Upper lobe of left lung (tissue), 6 donors: Measurements from ENCODE around the gene TMEFF1. TPM values are rescaled to one million over a fixed set of nuclear protein-coding genes. Genes with fewer than 3 reads are reported as not detected.
"Not testable (repeated sequence)": the region's sequence is repeated elsewhere in the genome, so short reads cannot be mapped to it uniquely, and the experiment has no call there.

Experiments used
- ATAC-seq, 2 donors: fragments of 200-7000 bp; cut with Tn5 transposase; one replicate each; pipeline ENCODE4 v1.9.1; 2022; ENCODE audit warnings: mild to moderate bottlenecking in 2 of 2, moderate library complexity in 2 of 2; ENCODE audit not compliant: low FRiP score in 2 of 2
- DNase-seq, 2 donors: peaks; one replicate each; pipeline ENCODE4 v3.0.0-alpha.2; 2019 to 2020
- H3K27ac ChIP-seq, 4 donors: fragments of 200-600 bp; sonication (generic); one replicate each; pipeline ENCODE4 v1.5.1; 2016 to 2019
- H3K27me3 ChIP-seq, 4 donors: fragments of 200-600 bp; sonication (generic); one replicate each; pipeline ENCODE4 v1.5.1; 2017 to 2019
- H3K36me3 ChIP-seq, 4 donors: fragments of 200-600 bp; sonication (generic); one replicate each; pipeline ENCODE4 v1.5.1; 2016 to 2019
- H3K4me1 ChIP-seq, 4 donors: fragments of 200-600 bp; sonication (generic); one replicate each; pipeline ENCODE4 v1.5.1; 2018 to 2019
- H3K4me3 ChIP-seq, 4 donors: fragments of 200-600 bp; sonication (generic); one replicate each; pipeline ENCODE4 v1.5.1; 2017 to 2019; ENCODE audit warnings: mild to moderate bottlenecking in 2 of 4, moderate library complexity in 1 of 4
- H3K9me3 ChIP-seq, 4 donors: fragments of 200-600 bp; sonication (generic); one replicate each; pipeline ENCODE4 v1.5.1; 2018 to 2019
- EP300 ChIP-seq, 4 donors: sonication (generic); formaldehyde crosslinking; IDR thresholded peaks; one replicate each; pipeline ENCODE4 v1.5.1; 2017; ENCODE audit warnings: antibody characterized with exemption in 4 of 4, control low read depth in 2 of 4
- POLR2A ChIP-seq, 4 donors: fragments of 450-650 bp; IDR thresholded peaks; one replicate each; pipeline ENCODE4 v1.5.1; 2016 to 2017; ENCODE audit warnings: antibody characterized with exemption in 4 of 4, mild to moderate bottlenecking in 2 of 4
- POLR2AphosphoS5 ChIP-seq, 2 donors: sonication (generic); formaldehyde crosslinking; IDR thresholded peaks; one replicate each; pipeline ENCODE4 v1.5.1; 2017; ENCODE audit warnings: antibody characterized with exemption in 2 of 2
- WGBS, 2 donors: methylation state at CpG; one replicate each; pipeline ENCODE4 v1.1.5; 2017 to 2018; 5-methylcytosine and 5-hydroxymethylcytosine counted together
- total RNA-seq, 6 donors: library from RNA; depleted of rRNA in 4 of 6; stranded (reverse); fragments of >200 nt in 4 of 6; gene quantifications; one replicate each; pipeline versions ENCODE4 v1.1.0 to v1.2.1, GENCODE V29; 2016 to 2021
- TF ChIP-seq, protein P1 (sequence below), 6 experiments: fragments of 450-650 bp in 4 of 6; fragments of 200-600 bp in 2 of 6; sonication (generic) in 2 of 6; IDR thresholded peaks; one replicate each; pipeline ENCODE4 v1.5.1; 2016 to 2019; ENCODE audit warnings: antibody characterized with exemption in 6 of 6
- donor health status: DM: no; HTN: no; CAD: no; lungs with moderate emphysema.
- donor health status: DM: no; HTN: yes; CAD: no; lungs with severe emphysema.

TMEFF1 gene
- total RNA-seq, 6 donors from 2014 or later, result 0.11 to 0.30 (median 0.18) TPM; not detected in 2

DNA sequence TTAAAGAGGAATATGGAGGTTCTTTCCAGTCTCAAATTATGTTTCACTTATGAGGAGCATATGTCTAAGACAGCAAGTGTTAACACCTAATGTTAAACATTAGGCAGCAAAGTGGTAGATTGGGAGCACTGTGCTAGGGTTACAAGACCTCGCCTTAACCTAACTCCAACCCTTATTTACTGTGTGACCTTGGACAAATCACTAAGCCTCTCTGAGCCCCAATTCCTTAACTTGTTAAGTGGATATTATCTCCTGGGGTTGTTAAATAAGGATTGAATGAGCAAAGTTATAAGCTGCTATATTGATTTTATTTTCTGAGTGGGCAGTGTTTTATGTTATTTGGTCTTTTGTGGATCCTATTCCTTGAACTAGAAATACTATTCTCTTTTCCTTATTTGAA, 38.3 kb downstream of the TMEFF1 start:
- H3K9me3 ChIP-seq, result no peaks in the 10 kb centered on the region
- no peak overlapping the region for H3K27ac ChIP-seq
- H3K27me3 ChIP-seq, result no peaks in the 10 kb centered on the region
- DNase-seq, result no peak
- 81 to 95% methylated on average over 1 of the region's 1 CpG for WGBS, 2 donors
- H3K4me1 ChIP-seq, result no peaks in the 10 kb centered on the region
- no peak for ATAC-seq
- no peak for TF ChIP-seq EP300 (IDR thresholded peaks at IDR 0.05)
- TF ChIP-seq POLR2AphosphoS5 (IDR thresholded peaks at IDR 0.05), result no peak
- TF ChIP-seq, protein P1, sequence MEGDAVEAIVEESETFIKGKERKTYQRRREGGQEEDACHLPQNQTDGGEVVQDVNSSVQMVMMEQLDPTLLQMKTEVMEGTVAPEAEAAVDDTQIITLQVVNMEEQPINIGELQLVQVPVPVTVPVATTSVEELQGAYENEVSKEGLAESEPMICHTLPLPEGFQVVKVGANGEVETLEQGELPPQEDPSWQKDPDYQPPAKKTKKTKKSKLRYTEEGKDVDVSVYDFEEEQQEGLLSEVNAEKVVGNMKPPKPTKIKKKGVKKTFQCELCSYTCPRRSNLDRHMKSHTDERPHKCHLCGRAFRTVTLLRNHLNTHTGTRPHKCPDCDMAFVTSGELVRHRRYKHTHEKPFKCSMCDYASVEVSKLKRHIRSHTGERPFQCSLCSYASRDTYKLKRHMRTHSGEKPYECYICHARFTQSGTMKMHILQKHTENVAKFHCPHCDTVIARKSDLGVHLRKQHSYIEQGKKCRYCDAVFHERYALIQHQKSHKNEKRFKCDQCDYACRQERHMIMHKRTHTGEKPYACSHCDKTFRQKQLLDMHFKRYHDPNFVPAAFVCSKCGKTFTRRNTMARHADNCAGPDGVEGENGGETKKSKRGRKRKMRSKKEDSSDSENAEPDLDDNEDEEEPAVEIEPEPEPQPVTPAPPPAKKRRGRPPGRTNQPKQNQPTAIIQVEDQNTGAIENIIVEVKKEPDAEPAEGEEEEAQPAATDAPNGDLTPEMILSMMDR (IDR thresholded peaks at IDR 0.05), result no peak
- no peak for TF ChIP-seq POLR2A (IDR thresholded peaks at IDR 0.05)
- no peak overlapping the region for H3K4me3 ChIP-seq
- H3K36me3 ChIP-seq, result no peaks in the 10 kb centered on the region

DNA sequence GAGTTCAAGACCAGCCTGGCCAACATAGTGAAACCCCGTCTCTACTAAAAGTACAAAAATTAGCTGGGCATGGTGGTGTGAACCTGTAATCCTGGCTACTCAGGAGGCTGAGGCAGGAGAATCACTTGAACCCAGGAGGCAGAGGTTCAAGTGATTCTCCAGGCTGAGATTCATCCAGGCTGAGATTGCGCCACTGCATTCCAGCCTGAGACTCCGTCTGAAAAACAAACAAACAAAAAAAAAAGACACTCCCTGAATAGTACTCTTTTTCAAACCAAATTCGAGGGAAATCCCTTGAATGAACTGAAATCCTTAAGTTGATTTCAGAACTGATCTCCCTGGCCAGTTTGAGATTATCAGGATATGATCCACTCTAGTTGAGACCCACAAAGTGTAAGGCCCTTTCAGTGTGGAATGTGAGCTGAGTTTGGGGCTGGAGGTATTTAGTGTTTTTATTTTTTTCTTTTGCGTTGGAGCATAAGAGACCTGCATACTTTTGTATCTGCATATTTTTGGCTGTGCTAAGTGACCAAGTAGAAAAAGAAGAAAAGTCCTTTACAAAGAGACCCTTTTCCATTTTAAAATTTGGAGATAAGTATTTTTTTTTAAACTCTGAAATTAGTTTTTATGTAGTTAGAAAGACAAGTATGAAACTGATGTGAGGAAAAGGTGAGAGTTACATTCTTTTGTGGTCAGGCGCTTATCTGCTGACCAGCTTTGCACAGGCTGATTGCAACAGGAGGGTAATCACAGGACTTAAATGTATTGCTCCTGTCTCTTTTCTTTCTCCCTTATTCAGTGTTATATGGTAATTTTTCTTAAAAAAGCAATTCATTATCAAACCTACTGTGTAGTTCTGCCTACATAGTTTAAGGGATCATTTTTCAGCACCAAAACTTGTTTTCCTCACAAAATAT, 42.9 kb downstream of the TMEFF1 start:
- WGBS, 2 donors, result 57 to 62% methylated on average over 6 of the region's 6 CpGs
- no peaks in the 10 kb centered on the region for H3K9me3 ChIP-seq
- no peak overlapping the region for H3K27ac ChIP-seq
- H3K36me3 ChIP-seq, result no peaks in the 10 kb centered on the region
- ATAC-seq (no peak), DNase-seq (no peak)
- no peaks in the 10 kb centered on the region for H3K27me3 ChIP-seq
- H3K4me1 ChIP-seq, result no peaks in the 10 kb centered on the region
- no peak overlapping the region for H3K4me3 ChIP-seq
- TF ChIP-seq POLR2AphosphoS5 (IDR thresholded peaks at IDR 0.05), result no peak
- TF ChIP-seq EP300 (IDR thresholded peaks at IDR 0.05), result no peak

DNA sequence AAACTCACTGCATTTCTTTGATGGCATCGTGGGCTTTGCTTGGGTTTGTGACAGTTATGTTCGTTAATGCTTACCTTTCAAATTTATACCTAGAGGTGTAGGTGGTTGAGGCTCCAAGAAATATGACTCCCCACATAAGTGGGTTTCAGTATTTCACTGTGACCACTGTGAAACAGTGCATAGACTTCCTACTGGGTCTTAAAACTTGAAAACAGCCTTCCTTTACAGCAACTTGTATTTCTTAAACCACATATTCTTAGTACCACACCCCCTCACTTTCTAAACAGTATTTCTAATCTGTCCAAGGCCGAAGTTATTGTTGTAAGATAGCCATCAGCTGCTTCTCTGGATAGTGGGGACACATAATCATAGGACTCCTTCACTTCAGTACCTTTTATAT, 48.3 kb downstream of the TMEFF1 start:
- no peaks in the 10 kb centered on the region for H3K27me3 ChIP-seq
- TF ChIP-seq POLR2A (IDR thresholded peaks at IDR 0.05), result no peak
- no peak for TF ChIP-seq POLR2AphosphoS5 (IDR thresholded peaks at IDR 0.05)
- TF ChIP-seq EP300 (IDR thresholded peaks at IDR 0.05), result no peak
- TF ChIP-seq, protein P1 (IDR thresholded peaks at IDR 0.05), result no peak
- WGBS, 2 donors, result 59 to 68% methylated on average over 3 of the region's 3 CpGs

DNA sequence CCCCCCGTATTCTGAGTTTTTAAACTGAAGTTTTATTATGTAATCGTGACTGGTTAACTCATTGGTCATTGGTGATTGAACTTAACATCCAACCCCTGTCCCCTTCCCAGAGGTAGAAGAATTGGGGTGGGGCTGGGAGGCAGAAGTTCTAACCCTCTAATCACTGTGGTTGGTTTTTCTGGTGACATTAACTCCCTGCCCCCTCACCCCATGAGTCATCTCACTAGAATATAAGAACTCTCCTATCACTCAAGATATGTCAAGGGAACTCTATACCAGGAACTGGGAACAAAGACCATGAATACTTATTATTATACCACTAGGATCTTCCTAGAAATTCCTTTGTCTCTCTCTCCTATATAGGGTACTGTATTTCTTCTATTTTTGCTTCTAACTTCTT, 52.6 kb downstream of the TMEFF1 start:
- TF ChIP-seq POLR2A (IDR thresholded peaks at IDR 0.05), result no peak
- TF ChIP-seq, protein P1 (IDR thresholded peaks at IDR 0.05), result no peak
- TF ChIP-seq POLR2AphosphoS5 (IDR thresholded peaks at IDR 0.05), result no peak
- TF ChIP-seq EP300 (IDR thresholded peaks at IDR 0.05), result no peak
- H3K9me3 ChIP-seq, result no peaks in the 10 kb centered on the region
- no peak overlapping the region for H3K27ac ChIP-seq
- no peaks in the 10 kb centered on the region for H3K27me3 ChIP-seq
- H3K4me1 ChIP-seq, result no peaks in the 10 kb centered on the region
- H3K4me3 ChIP-seq, result no peak overlapping the region
- DNase-seq (no peak), ATAC-seq (no peak)
- H3K36me3 ChIP-seq, result no peaks in the 10 kb centered on the region
- 97 to 100% methylated on average over 2 of the region's 2 CpGs for WGBS, 2 donors

More for the DNA sequence above, 48.3 kb downstream of the TMEFF1 start:
- DNase-seq (no peak), ATAC-seq (no peak)
- Histone ChIP-seq H3K36me3 (no peaks in the 10 kb centered on the region), H3K27ac (no peak overlapping the region), H3K4me3 (no peak overlapping the region), H3K4me1 (no peaks in the 10 kb centered on the region), H3K9me3 (no peaks in the 10 kb centered on the region)

DNA sequence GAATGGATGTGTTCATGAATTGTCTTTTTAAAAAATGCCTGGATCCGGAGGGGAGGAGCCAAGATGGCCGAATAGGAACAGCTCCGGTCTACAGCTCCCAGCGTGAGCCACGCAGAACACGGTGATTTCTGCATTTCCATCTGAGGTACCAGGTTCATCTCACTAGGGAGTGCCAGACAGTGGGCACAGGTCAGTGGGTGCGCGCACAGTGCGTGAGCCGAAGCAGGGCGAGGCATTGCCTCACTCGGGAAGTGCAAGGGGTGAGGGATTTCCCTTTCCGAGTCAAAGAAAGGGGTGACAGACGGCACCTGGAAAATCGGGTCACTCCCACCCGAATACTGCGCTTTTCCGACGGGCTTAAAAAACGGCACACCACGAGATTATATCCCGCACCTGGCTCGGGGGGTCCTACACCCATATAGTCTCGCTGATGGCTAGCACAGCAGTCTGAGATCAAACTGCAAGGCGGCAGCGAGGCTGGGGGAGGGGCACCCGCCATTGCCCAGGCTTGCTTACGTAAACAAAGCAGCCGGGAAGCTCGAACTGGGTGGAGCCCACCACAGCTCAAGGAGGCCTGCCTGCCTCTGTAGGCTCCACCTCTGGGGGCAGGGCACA, 54.3 kb downstream of the TMEFF1 start:
- not testable (repeated sequence) for H3K4me3 ChIP-seq, H3K36me3 ChIP-seq, H3K27ac ChIP-seq, H3K4me1 ChIP-seq, H3K27me3 ChIP-seq, H3K9me3 ChIP-seq, DNase-seq, ATAC-seq
- WGBS, 2 donors, result 95% methylated on average over 26 to 28 of the region's 30 CpGs
